ACC112 (cell line): ENCODE data around the gene MCCC2.
"Not testable (repeated sequence)": the region's sequence is repeated elsewhere in the genome, so short reads cannot be mapped to it uniquely, and the experiment has no call there.

ENCODE experiments used
- H2AFZ ChIP-seq: fragments of 200-600 bp; sonication (generic); one replicate; pipeline ENCODE4 v1.6.0; 2017; ENCODE audit warnings: antibody characterized with exemption, low read length; ENCODE audit not compliant: unreplicated experiment
- H3K27ac ChIP-seq: fragments of 200-600 bp; sonication (generic); 2 replicates; pipeline ENCODE4 v1.5.1; 2014; ENCODE audit warnings: low read depth, mild to moderate bottlenecking, antibody characterized with exemption, low read length, moderate library complexity
- H3K27me3 ChIP-seq: fragments of 200-600 bp; sonication (generic); 2 replicates; pipeline ENCODE4 v1.6.1; 2014; ENCODE audit warnings: mild to moderate bottlenecking, antibody characterized with exemption, low read length, moderate library complexity, mixed read lengths; ENCODE audit not compliant: insufficient read depth
- H3K36me3 ChIP-seq: fragments of 200-600 bp; sonication (generic); 2 replicates; pipeline ENCODE4 v1.6.1; 2016; ENCODE audit warnings: mild to moderate bottlenecking, antibody characterized with exemption, low read length, moderate library complexity, mixed read lengths; ENCODE audit not compliant: insufficient read depth
- H3K4me1 ChIP-seq: fragments of 200-600 bp; sonication (generic); one replicate; pipeline ENCODE4 v1.6.1; 2016; ENCODE audit warnings: low read length, mixed read lengths; ENCODE audit not compliant: insufficient read depth, unreplicated experiment, control insufficient read depth
- H3K4me3 ChIP-seq: fragments of 200-600 bp; sonication (generic); 2 replicates; pipeline ENCODE4 v1.5.1; 2014; ENCODE audit warnings: mild to moderate bottlenecking, low read depth, low read length
- H3K79me2 ChIP-seq: fragments of 200-600 bp; sonication (generic); one replicate; pipeline ENCODE4 v1.6.0; 2016; ENCODE audit warnings: low read length; ENCODE audit not compliant: control insufficient read depth, unreplicated experiment, insufficient read depth

Gene MCCC2

GRCh38 chr5:71662381-71662780 is 75.2 kb downstream of the MCCC2 start:
- H3K27me3 ChIP-seq, result no peaks in the 10 kb centered on the region
- H2AFZ ChIP-seq, result no peak overlapping the region
- no peaks in the 10 kb centered on the region for H3K4me1 ChIP-seq
- no peak overlapping the region for H3K4me3 ChIP-seq
- no peaks in the 10 kb centered on the region for H3K79me2 ChIP-seq
- H3K27ac ChIP-seq, result no peak overlapping the region
- no peaks in the 10 kb centered on the region for H3K36me3 ChIP-seq

- Histone ChIP-seq H3K4me1 (no peaks in the 10 kb centered on the region), H3K79me2 (no peaks in the 10 kb centered on the region), H3K36me3 (no peaks in the 10 kb centered on the region), H3K27me3 (no peaks in the 10 kb centered on the region), H2AFZ (no peak overlapping the region), H3K4me3 (no peak overlapping the region), H3K27ac (no peak overlapping the region)
Measured at GRCh38 chr5:71663191-71663969, 76.2 kb downstream of the MCCC2 start.

- not testable (repeated sequence) for H3K27me3 ChIP-seq, H3K4me3 ChIP-seq, H3K79me2 ChIP-seq, H3K4me1 ChIP-seq, H2AFZ ChIP-seq, H3K27ac ChIP-seq, H3K36me3 ChIP-seq
Measured at GRCh38 chr5:71664615-71665014, 77.5 kb downstream of the MCCC2 start.

- Histone ChIP-seq H3K4me3 (no peak overlapping the region), H3K27ac (no peak overlapping the region), H3K79me2 (no peaks in the 10 kb centered on the region), H3K36me3 (no peaks in the 10 kb centered on the region), H3K4me1 (no peaks in the 10 kb centered on the region), H2AFZ (no peak overlapping the region), H3K27me3 (peaks cover 20% of the 10 kb centered on the region)
Measured at GRCh38 chr5:71666321-71666720, 79.2 kb downstream of the MCCC2 start.

GRCh38 chr5:71677977-71678376 is 90.8 kb downstream of the MCCC2 start:
- Histone ChIP-seq H3K36me3 (no peaks in the 10 kb centered on the region), H3K4me3 (no peak overlapping the region), H2AFZ (no peak overlapping the region), H3K4me1 (no peaks in the 10 kb centered on the region), H3K27ac (no peak overlapping the region), H3K27me3 (peaks cover 79% of the 10 kb centered on the region), H3K79me2 (no peaks in the 10 kb centered on the region)

- Histone ChIP-seq H3K4me1 (no peaks in the 10 kb centered on the region), H3K79me2 (no peaks in the 10 kb centered on the region), H3K27ac (no peak overlapping the region), H3K4me3 (no peak overlapping the region), H2AFZ (no peak overlapping the region), H3K36me3 (no peaks in the 10 kb centered on the region), H3K27me3 (peaks cover 71% of the 10 kb centered on the region)
Measured at GRCh38 chr5:71679714-71680113, 92.6 kb downstream of the MCCC2 start.

GRCh38 chr5:71680510-71680909 is 93.4 kb downstream of the MCCC2 start:
- no peak overlapping the region for H2AFZ ChIP-seq
- H3K4me3 ChIP-seq, result no peak overlapping the region
- H3K4me1 ChIP-seq, result no peaks in the 10 kb centered on the region
- no peak overlapping the region for H3K27ac ChIP-seq
- H3K36me3 ChIP-seq, result no peaks in the 10 kb centered on the region
- no peaks in the 10 kb centered on the region for H3K79me2 ChIP-seq
- H3K27me3 ChIP-seq, result peaks cover 76% of the 10 kb centered on the region

GRCh38 chr5:71681296-71681695 is 94.2 kb downstream of the MCCC2 start:
- Histone ChIP-seq H3K27ac (no peak overlapping the region), H3K27me3 (peaks cover 78% of the 10 kb centered on the region), H3K36me3 (no peaks in the 10 kb centered on the region), H2AFZ (no peak overlapping the region), H3K4me1 (no peaks in the 10 kb centered on the region), H3K4me3 (no peak overlapping the region), H3K79me2 (no peaks in the 10 kb centered on the region)

GRCh38 chr5:71684309-71684708 is 97.2 kb downstream of the MCCC2 start:
- Histone ChIP-seq H3K27ac (no peak overlapping the region), H3K36me3 (no peaks in the 10 kb centered on the region), H2AFZ (no peak overlapping the region), H3K79me2 (no peaks in the 10 kb centered on the region), H3K4me3 (no peak overlapping the region), H3K27me3 (peaks cover 77% of the 10 kb centered on the region), H3K4me1 (no peaks in the 10 kb centered on the region)

- no peak overlapping the region for H3K27ac ChIP-seq
- no peaks in the 10 kb centered on the region for H3K36me3 ChIP-seq
- H3K4me3 ChIP-seq, result 0 out of 2 replicates have a peak overlapping the region, but pooled peaks have one; percentile 5
- no peaks in the 10 kb centered on the region for H3K79me2 ChIP-seq
- H3K4me1 ChIP-seq, result no peaks in the 10 kb centered on the region
- peaks cover 78% of the 10 kb centered on the region for H3K27me3 ChIP-seq
- H2AFZ ChIP-seq, result no peak overlapping the region
Measured at GRCh38 chr5:71693828-71694427, 106.8 kb downstream of the MCCC2 start.

- H3K4me3 ChIP-seq, result no peak overlapping the region
- H3K27me3 ChIP-seq, result peaks cover 68% of the 10 kb centered on the region
- H3K36me3 ChIP-seq, result no peaks in the 10 kb centered on the region
- H3K27ac ChIP-seq, result no peak overlapping the region
- H3K79me2 ChIP-seq, result no peaks in the 10 kb centered on the region
- H2AFZ ChIP-seq, result no peak overlapping the region
- H3K4me1 ChIP-seq, result no peaks in the 10 kb centered on the region
Measured at GRCh38 chr5:71695071-71695470, 107.9 kb downstream of the MCCC2 start.
